Osteocyte (in vitro differentiated cells): Measurements from ENCODE around the gene NNT. TPM values are rescaled to one million over a fixed set of nuclear protein-coding genes. Genes with fewer than 3 reads are reported as not detected.
"Not testable (repeated sequence)": the region's sequence is repeated elsewhere in the genome, so short reads cannot be mapped to it uniquely, and the experiment has no call there.

Experiments
- DNase-seq: peaks from one replicate; pipeline ENCODE4 v3.0.0; 2021; ENCODE audit warnings: mixed read lengths; ENCODE audit not compliant: unreplicated experiment; ENCODE audit errors: extremely low spot score
- H3K27ac Mint-ChIP-seq: one replicate; pipeline ENCODE4 v1.8.0; 2021; ENCODE audit warnings: mild to moderate bottlenecking, mixed read lengths; ENCODE audit not compliant: unreplicated experiment
- H3K27me3 Mint-ChIP-seq: one replicate; pipeline ENCODE4 v1.8.0; 2021; ENCODE audit warnings: mixed read lengths; ENCODE audit not compliant: unreplicated experiment
- H3K36me3 Mint-ChIP-seq: one replicate; pipeline ENCODE4 v1.8.0; 2021; ENCODE audit warnings: mixed read lengths; ENCODE audit not compliant: unreplicated experiment
- H3K4me1 Mint-ChIP-seq: one replicate; pipeline ENCODE4 v1.8.0; 2021; ENCODE audit warnings: mixed read lengths; ENCODE audit not compliant: unreplicated experiment
- H3K4me3 Mint-ChIP-seq: one replicate; pipeline ENCODE4 v1.8.0; 2021; ENCODE audit warnings: mild to moderate bottlenecking, moderate library complexity, mixed read lengths; ENCODE audit not compliant: unreplicated experiment
- H3K9me3 Mint-ChIP-seq: one replicate; pipeline ENCODE4 v1.8.0; 2021; ENCODE audit warnings: mixed read lengths; ENCODE audit not compliant: unreplicated experiment
- CTCF ChIP-seq: fragments of 200-600 bp; sonication (generic); IDR thresholded peaks from 2 replicates; pipeline ENCODE4 v1.5.0; 2021; ENCODE audit warnings: antibody characterized with exemption, mild to moderate bottlenecking, moderate library complexity
- total RNA-seq: library from RNA; stranded (reverse); gene quantifications from 2 replicates; pipeline ENCODE4 v1.2.1, GENCODE V29; 2021

The NNT gene
- total RNA-seq, 1 donor from 2014 or later, result 107 TPM

DNA sequence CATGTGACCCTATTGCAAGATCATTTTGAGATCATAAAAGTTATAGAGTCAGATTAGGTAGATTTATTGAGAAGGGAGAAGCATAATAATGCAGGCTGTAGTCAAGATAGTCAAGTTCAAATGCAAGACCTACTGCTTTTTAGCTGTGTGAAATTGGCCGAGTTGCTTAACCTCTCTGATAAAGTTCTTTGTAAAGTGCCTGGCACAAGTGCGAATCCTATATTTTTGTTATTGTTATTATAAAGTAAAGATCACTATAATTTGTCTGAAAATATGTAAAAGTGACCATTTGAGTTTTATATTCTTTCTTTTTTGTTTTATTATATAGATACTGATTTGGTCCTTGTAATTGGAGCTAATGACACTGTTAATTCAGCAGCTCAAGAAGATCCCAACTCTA, 99.3 kb downstream of the NNT start:
- Mint-ChIP-seq H3K4me3 (no peak overlapping the region), H3K4me1 (peaks cover 4% of the 10 kb centered on the region), H3K9me3 (no peaks in the 10 kb centered on the region), H3K36me3 (peaks cover 26% of the 10 kb centered on the region), H3K27ac (no peak overlapping the region), H3K27me3 (no peaks in the 10 kb centered on the region)
- no peak for DNase-seq
- no peak for TF ChIP-seq CTCF

- Mint-ChIP-seq H3K36me3 (peaks cover 26% of the 10 kb centered on the region), H3K9me3 (no peaks in the 10 kb centered on the region), H3K4me3 (no peak overlapping the region), H3K27ac (no peak overlapping the region), H3K27me3 (no peaks in the 10 kb centered on the region), H3K4me1 (peaks cover 4% of the 10 kb centered on the region)
- DNase-seq, result no peak
- no peak for TF ChIP-seq CTCF
These were observed 99.8 kb downstream of the NNT start for GRCh38 chr5:43702815-43703214.

DNA sequence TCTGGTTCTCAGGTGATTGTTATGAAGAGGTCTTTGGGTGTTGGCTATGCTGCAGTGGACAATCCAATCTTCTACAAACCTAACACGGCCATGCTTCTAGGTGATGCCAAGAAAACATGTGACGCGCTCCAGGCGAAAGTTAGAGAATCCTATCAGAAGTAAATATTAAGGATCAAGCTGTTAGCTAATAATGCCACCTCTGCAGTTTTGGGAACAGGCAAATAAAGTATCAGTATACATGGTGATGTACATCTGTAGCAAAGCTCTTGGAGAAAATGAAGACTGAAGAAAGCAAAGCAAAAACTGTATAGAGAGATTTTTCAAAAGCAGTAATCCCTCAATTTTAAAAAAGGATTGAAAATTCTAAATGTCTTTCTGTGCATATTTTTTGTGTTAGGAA, 101.3 kb downstream of the NNT start:
- TF ChIP-seq CTCF, result no peak
- no peaks in the 10 kb centered on the region for H3K9me3 Mint-ChIP-seq
- no peaks in the 10 kb centered on the region for H3K27me3 Mint-ChIP-seq

DNA sequence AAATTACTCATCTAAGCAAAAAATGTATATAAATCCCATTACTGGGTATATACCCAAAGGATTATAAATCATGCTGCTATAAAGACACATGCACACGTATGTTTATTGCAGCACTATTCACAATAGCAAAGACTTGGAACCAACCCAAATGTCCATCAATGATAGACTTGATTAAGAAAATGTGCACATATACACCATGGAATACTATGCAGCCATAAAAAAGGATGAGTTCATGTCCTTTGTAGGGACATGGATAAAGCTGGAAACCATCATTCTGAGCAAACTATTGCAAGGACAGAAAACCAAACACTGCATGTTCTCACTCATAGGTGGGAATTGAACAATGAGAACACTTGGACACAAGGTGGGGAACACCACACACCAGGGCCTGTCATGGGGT, 103.6 kb downstream of the NNT start:
- H3K4me1 Mint-ChIP-seq, H3K4me3 Mint-ChIP-seq, H3K9me3 Mint-ChIP-seq, H3K27me3 Mint-ChIP-seq, DNase-seq, H3K27ac Mint-ChIP-seq: not testable (repeated sequence)
- H3K36me3 Mint-ChIP-seq, result peaks cover 27% of the 10 kb centered on the region

More for the DNA sequence above, 101.3 kb downstream of the NNT start:
- Mint-ChIP-seq H3K4me3 (no peak overlapping the region), H3K27ac (no peak overlapping the region), H3K4me1 (peaks cover 4% of the 10 kb centered on the region), H3K36me3 (peaks cover 27% of the 10 kb centered on the region)
- no peak for DNase-seq

DNA sequence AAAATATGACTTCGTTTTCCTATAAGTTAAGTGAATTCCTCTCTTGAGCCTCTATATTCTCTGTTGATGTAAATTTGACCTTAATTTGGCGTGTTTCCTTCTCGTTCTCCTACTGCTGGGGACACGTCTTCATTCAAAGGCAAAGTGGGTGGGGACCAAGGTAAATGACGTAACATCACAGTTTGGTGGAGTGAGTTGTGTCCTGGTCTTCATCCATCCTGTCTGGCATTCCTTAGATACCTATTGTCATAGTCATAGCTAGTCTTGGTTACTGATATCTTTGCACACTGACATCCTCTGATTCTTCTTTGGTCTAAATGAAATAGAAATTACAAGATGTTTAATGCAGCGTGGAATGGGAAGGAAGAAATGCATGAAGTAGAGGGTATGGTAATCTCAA, 108.5 kb downstream of the NNT start:
- H3K27ac Mint-ChIP-seq, result no peak overlapping the region
- no peak overlapping the region for H3K4me3 Mint-ChIP-seq
- H3K36me3 Mint-ChIP-seq, result peaks cover 3% of the 10 kb centered on the region
- no peaks in the 10 kb centered on the region for H3K9me3 Mint-ChIP-seq
- TF ChIP-seq CTCF, result no peak
- DNase-seq, result no peak
- H3K4me1 Mint-ChIP-seq, result peaks cover 5% of the 10 kb centered on the region
- H3K27me3 Mint-ChIP-seq, result no peaks in the 10 kb centered on the region

GRCh38 chr5:43712081-43712480, 109.1 kb downstream of the NNT start:
- H3K27ac Mint-ChIP-seq, result no peak overlapping the region
- H3K27me3 Mint-ChIP-seq, result no peaks in the 10 kb centered on the region
- no peaks in the 10 kb centered on the region for H3K9me3 Mint-ChIP-seq
- peaks cover 3% of the 10 kb centered on the region for H3K36me3 Mint-ChIP-seq
- peaks cover 5% of the 10 kb centered on the region for H3K4me1 Mint-ChIP-seq
- H3K4me3 Mint-ChIP-seq, result no peak overlapping the region
- DNase-seq, result no peak
- no peak for TF ChIP-seq CTCF

- H3K27me3 Mint-ChIP-seq, H3K4me3 Mint-ChIP-seq, H3K4me1 Mint-ChIP-seq, H3K36me3 Mint-ChIP-seq, DNase-seq, H3K27ac Mint-ChIP-seq: not testable (repeated sequence)
- peaks cover 15% of the 10 kb centered on the region for H3K9me3 Mint-ChIP-seq
These were observed 116.8 kb downstream of the NNT start for GRCh38 chr5:43719783-43720182.
